Stimulated activated CD4-positive, alpha-beta T cell treated with anti-CD3 and anti-CD28 coated beads, Interleukin-2, amount 100 ng/mL, for 24 hours (primary cell): ENCODE measurements around the gene EGF.
"Not testable (repeated sequence)": the region's sequence is repeated elsewhere in the genome, so short reads cannot be mapped to it uniquely, and the experiment has no call there.

Source experiments
- DNase-seq, 2 donors: peaks; one replicate each; pipeline ENCODE4 v3.0.0-alpha.2; 2020

Gene EGF

DNA sequence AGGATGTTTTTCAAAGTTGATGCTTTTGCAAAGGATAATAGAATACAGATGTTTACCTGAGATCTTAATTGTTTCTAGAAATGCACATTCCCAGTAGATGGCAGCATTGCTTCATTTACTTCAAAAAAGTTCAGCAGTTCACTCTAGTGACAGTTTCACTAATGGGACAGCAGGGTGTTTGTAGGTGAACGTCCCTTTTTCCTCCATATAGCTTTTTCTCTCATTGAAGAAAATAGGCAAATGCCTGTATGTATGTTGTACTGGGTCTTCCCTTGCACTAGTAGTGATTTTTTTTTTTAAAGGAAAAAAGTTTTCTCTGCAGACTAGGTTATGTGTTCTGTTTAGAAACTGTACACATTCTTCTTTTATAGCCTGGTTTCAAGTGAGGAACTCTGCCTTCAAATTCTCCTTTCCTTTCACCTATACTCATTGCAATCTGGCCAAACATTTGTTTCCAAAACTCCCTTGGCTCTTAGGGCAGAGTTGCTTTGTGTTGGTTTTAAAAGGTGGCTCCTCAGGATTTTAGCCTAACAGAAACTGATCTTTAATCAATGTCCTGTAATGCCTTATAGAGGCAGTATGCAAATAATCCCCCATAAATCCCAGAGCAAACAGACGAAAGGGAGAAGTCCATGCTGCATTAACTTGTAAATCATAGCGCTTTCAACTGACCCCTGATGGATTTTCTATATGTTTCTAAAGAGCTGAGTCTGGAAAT, 86.3 kb downstream of the EGF start:
- no peak for DNase-seq

DNA sequence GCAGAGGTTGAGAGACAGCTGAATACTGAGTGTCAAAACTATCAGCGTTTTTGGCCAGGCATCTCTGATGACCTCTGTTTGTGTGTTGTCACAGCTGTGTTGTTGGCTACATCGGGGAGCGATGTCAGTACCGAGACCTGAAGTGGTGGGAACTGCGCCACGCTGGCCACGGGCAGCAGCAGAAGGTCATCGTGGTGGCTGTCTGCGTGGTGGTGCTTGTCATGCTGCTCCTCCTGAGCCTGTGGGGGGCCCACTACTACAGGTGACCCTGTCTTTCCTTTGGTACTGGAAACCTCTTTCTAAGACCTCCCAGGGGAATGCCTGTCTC, 86.9 kb downstream of the EGF start:
- DNase-seq, result no peak

DNA sequence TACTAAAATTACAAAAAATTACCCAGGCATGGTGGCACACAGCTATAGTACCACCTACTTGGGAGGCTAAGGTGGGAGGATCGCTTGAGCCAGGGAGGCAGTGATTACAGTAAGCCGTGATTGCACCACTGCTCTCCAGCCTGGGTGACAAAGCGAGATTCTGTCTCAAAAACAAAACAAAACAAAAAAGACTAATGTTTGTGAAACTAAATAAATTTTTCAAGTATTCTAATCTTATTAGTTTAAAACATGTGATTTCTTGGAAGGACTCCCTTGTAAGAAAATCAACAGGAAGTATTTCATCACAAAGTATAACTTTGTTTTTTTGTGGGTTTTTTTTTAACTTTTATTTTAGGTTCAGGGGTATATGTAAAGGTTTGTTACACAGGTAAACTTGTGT, 89.6 kb downstream of the EGF start:
- DNase-seq, result no peak

- no peak for DNase-seq
Measured at GRCh38 chr4:110003401-110004187, 90.9 kb downstream of the EGF start.

DNA sequence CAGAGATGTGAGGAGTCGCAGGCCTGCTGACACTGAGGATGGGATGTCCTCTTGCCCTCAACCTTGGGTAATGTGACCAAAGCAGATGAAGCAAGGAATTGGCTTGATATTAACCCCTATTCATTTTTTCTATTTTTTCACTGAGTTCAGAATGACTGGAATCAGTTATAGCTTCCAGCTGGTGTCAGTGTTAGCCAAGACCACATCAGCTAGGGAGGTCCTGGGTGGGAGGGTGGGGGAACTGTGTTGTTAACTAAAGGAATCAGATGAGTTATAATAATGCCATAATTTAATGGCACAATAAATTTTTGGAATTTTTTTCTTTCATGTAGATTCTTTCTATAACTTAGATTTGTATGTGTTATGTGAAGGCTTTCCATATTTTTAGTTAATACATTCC, 91.9 kb downstream of the EGF start:
- DNase-seq, result no peak

DNA sequence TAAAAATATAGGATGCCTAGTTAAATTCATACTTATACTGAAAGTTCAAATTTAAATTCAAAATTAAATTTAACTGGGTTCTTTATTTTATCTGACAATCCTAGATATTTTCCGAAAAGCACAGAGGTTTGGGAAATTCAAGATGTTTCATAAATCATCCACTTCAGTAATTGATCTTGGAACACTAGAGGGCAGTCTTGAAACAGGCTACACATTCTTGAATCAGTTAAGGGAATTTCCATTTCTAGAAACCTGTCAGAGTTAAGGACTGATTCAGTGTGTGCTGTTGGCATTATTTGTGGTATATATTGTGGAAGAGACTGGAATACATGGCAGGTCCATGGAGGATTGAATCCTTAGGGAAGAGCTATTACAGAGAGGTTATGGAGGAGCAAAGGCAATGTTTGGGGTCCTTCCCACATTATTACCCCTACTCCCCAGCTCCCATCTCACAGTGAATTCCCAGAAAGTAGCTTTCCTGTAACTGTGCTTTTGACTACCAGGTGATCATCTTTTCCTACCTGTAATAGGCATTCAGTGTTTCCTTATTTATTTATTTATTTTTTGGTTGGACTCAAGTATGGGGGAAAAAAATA, 92.9 kb downstream of the EGF start:
- no peak for DNase-seq

DNA sequence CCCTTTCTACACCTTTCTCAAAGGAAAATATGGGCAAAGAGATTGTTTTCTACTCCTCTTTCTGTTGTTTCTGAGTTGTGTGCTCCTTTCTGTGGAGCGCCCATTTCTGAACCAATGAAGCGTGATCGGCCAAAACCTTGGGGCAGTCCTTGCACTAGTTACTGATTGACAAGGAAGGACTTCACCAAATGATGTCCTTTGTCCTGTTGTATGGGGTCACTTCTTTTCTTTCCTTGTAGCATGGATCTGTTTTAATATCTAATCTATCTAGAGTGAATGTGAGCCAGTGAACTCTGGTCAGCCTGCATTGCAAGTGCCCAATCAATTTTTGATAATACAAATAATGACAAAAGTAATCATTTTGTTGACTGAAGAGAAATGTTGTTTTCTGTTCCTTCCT, 94.5 kb downstream of the EGF start:
- DNase-seq, result no peak

- DNase-seq, result no peak
Measured at GRCh38 chr4:110008540-110008939, 95.9 kb downstream of the EGF start.

- no peak for DNase-seq
Measured at GRCh38 chr4:110009550-110009949, 96.9 kb downstream of the EGF start.

- DNase-seq, result no peak
Measured at GRCh38 chr4:110010797-110011196, 98.1 kb downstream of the EGF start.

GRCh38 chr4:110012917-110013316, 100.2 kb downstream of the EGF start:
- DNase-seq, result no peak

- no peak for DNase-seq
Measured at GRCh38 chr4:110014233-110014632, 101.5 kb downstream of the EGF start.

- no peak for DNase-seq
Measured at GRCh38 chr4:110019153-110019552, 106.5 kb downstream of the EGF start.

GRCh38 chr4:110020139-110020538, 107.5 kb downstream of the EGF start:
- no peak for DNase-seq

- DNase-seq, result no peak
Measured at GRCh38 chr4:110020646-110021443, 108.2 kb downstream of the EGF start.

- no peak for DNase-seq
Measured at GRCh38 chr4:110022457-110022856, 109.8 kb downstream of the EGF start.

GRCh38 chr4:110025056-110025455, 112.4 kb downstream of the EGF start:
- DNase-seq, result no peak

- no peak for DNase-seq
Measured at GRCh38 chr4:110025718-110026117, 113.0 kb downstream of the EGF start.

GRCh38 chr4:110032603-110033002, 119.9 kb downstream of the EGF start:
- DNase-seq, result no peak

DNA sequence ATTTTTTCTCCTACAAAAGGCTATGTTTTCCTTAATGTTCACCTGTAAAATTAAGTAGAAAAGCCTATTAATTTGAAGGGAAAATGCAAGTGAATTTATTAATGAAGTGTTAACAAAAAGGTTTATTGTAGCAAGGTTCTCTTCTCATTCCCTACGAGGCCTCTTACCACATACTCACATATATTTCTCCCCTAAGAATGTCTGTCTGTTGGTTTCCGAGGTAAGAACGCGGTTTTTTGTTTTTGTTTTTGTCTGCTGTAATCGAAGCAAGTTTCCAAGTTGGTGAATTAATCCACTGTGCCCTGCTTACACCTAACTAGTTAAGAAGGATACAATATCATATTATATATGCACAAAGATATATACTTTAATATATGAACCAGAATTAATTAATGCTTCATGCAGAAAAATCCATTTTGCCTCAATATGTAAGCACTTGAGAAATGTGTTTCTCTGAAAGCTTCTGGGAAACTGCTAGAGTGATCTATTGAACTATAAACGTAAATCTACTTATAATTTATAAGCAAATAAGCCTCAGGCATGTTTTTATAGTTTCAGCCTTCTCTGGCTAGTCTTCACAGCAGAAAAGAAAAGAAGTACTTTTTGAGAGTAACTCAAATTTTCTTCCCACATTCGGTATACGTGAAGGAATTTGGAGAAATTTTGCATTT, 120.8 kb downstream of the EGF start:
- no peak for DNase-seq

DNA sequence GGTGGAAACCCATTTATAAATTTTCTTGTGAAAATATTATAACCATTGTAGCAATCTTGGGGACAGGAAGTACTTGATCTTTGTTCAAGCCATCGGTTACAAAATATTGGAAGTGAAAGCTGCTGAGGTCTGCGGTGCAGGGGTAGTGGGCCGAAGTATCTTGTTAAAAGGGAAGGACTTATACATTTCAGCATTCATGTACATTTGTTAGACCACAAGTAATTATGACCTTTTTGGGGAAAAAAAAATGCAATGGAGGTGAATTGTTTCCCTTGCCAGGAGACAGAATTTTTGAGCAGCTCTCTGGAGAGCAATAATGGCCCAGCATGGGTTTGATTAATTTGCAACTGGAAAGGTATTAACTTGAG, 121.3 kb downstream of the EGF start:
- DNase-seq, result no peak

DNA sequence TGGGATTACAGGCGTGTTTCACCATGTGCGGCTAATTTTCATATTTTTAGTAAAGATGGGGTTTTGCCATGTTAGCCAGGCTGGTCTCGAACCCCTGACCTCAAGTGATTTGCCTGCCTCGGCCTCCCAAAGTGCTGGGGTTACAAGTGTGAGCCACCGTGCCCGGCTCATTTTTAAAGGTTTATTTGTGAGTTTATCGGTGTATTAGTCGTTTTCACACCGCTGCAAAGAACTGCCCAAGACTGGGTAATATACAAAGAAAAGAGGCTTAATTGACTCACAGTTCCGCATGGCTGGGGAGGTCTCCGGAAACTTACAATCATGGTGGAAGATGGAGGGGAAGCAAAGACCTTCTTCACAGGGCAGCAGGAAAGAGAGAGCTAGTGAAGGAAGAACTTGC, 126.5 kb downstream of the EGF start:
- not testable (repeated sequence) for DNase-seq

GRCh38 chr4:110041735-110042134, 129.1 kb downstream of the EGF start:
- DNase-seq, result no peak
